Suppressor macrophage (primary cell): Measurements from ENCODE around the gene PPP2R5A.
"Not testable (repeated sequence)": the region's sequence is repeated elsewhere in the genome, so short reads cannot be mapped to it uniquely, and the experiment has no call there.

Experiments used
- DNase-seq, 4 experiments: peaks; one replicate each; pipeline ENCODE4 v3.0.0-alpha.2; 2020 to 2022

The PPP2R5A gene

GRCh38 chr1:212301580-212301979 is 16.4 kb downstream of the PPP2R5A start:
- no peak for DNase-seq

GRCh38 chr1:212302745-212303383 is 17.7 kb downstream of the PPP2R5A start:
- DNase-seq: peak; percentile 24 to 79 (median 53)

GRCh38 chr1:212305342-212305741 is 20.1 kb downstream of the PPP2R5A start:
- DNase-seq: no peak

- not testable (repeated sequence) for DNase-seq
These were observed 20.8 kb downstream of the PPP2R5A start for GRCh38 chr1:212305984-212306452.

- no peak for DNase-seq
These were observed 24.8 kb downstream of the PPP2R5A start for GRCh38 chr1:212309967-212310366.

GRCh38 chr1:212310383-212310782 is 25.2 kb downstream of the PPP2R5A start:
- peak in 3 of 4 experiments; percentile 20 to 32 (median 24) for DNase-seq

- no peak for DNase-seq
These were observed 26.8 kb downstream of the PPP2R5A start for GRCh38 chr1:212311836-212312497.

GRCh38 chr1:212313616-212314015 is 28.4 kb downstream of the PPP2R5A start:
- no peak for DNase-seq

GRCh38 chr1:212315184-212315583 is 30.0 kb downstream of the PPP2R5A start:
- no peak for DNase-seq

GRCh38 chr1:212315907-212316306 is 30.7 kb downstream of the PPP2R5A start:
- DNase-seq: peak; percentile 31 to 57 (median 41)

GRCh38 chr1:212317916-212318315 is 32.7 kb downstream of the PPP2R5A start:
- DNase-seq: no peak

- not testable (repeated sequence) for DNase-seq
These were observed 35.8 kb downstream of the PPP2R5A start for GRCh38 chr1:212321031-212321430.

- DNase-seq: no peak
These were observed 37.9 kb downstream of the PPP2R5A start for GRCh38 chr1:212323066-212323465.

- DNase-seq: no peak
These were observed 41.3 kb downstream of the PPP2R5A start for GRCh38 chr1:212326541-212326940.

- no peak for DNase-seq
These were observed 43.0 kb downstream of the PPP2R5A start for GRCh38 chr1:212328248-212328647.

GRCh38 chr1:212329105-212329504 is 43.9 kb downstream of the PPP2R5A start:
- no peak for DNase-seq

GRCh38 chr1:212341090-212341489 is 55.9 kb downstream of the PPP2R5A start:
- peak in 1 of 4 experiments; percentile 7 for DNase-seq

GRCh38 chr1:212344905-212345304 is 59.7 kb downstream of the PPP2R5A start:
- DNase-seq: no peak

- DNase-seq: no peak
These were observed 61.4 kb downstream of the PPP2R5A start for GRCh38 chr1:212346601-212347000.

- DNase-seq: no peak
These were observed 66.6 kb downstream of the PPP2R5A start for GRCh38 chr1:212351588-212352362.

- DNase-seq: no peak
These were observed 68.0 kb downstream of the PPP2R5A start for GRCh38 chr1:212353181-212353580.

- DNase-seq: no peak
These were observed 69.3 kb downstream of the PPP2R5A start for GRCh38 chr1:212354464-212354863.

GRCh38 chr1:212355230-212355969 is 70.2 kb downstream of the PPP2R5A start:
- no peak for DNase-seq
